Uterus (tissue), 4 donors: ENCODE measurements around the gene OTOGL. TPM values are rescaled to one million over a fixed set of nuclear protein-coding genes. Genes with fewer than 3 reads are reported as not detected.
"Not testable (repeated sequence)": the region's sequence is repeated elsewhere in the genome, so short reads cannot be mapped to it uniquely, and the experiment has no call there.

ENCODE experiments used
- DNase-seq, 2 donors: peaks; one replicate each; pipeline ENCODE4 v3.0.0-alpha.2; 2019 to 2020
- H3K27ac ChIP-seq, 2 donors: fragments of 200-600 bp; sonication (generic); 1 replicate in 1 of 2; 2 replicates in 1 of 2; pipeline ENCODE4 v1.5.1; 2016 to 2018
- H3K27me3 ChIP-seq, 2 donors: fragments of 200-600 bp; sonication (generic); one replicate each; pipeline ENCODE4 v1.5.1; 2018 to 2019; ENCODE audit warnings: control low read depth in 1 of 2
- H3K36me3 ChIP-seq, 2 donors: fragments of 200-600 bp; sonication (generic); one replicate each; pipeline ENCODE4 v1.5.1; 2019; ENCODE audit warnings: control low read depth in 1 of 2
- H3K4me1 ChIP-seq, 2 donors: fragments of 200-600 bp; sonication (generic); one replicate each; pipeline ENCODE4 v1.5.1; 2018 to 2019; ENCODE audit warnings: control low read depth in 1 of 2
- H3K4me3 ChIP-seq, 2 donors: fragments of 200-600 bp; sonication (generic); 1 replicate in 1 of 2; 2 replicates in 1 of 2; pipeline ENCODE4 v1.5.1; 2018 to 2019; ENCODE audit warnings: mild to moderate bottlenecking in 1 of 2
- H3K9me3 ChIP-seq, 2 donors: fragments of 200-600 bp; sonication (generic); one replicate each; pipeline ENCODE4 v1.5.1; 2019; ENCODE audit warnings: control low read depth in 1 of 2
- POLR2A ChIP-seq, 2 donors: fragments of 450-650 bp; IDR thresholded peaks; one replicate each; pipeline ENCODE4 v1.6.1; 2016; ENCODE audit warnings: antibody characterized with exemption in 2 of 2, mild to moderate bottlenecking in 1 of 2, moderate library complexity in 1 of 2
- intact Hi-C: fragments of 100-400 bp; cut with DNase I; formaldehyde crosslinking; loops from one replicate; pipeline ENCODE4 v1.15.1; 2023; ENCODE audit warnings: low total_unique reads
- total RNA-seq, 4 donors: library from RNA; depleted of rRNA in 3 of 4; stranded (reverse); fragments of >200 nt in 3 of 4; gene quantifications; one replicate each; pipeline versions ENCODE4 v1.1.0 to v1.2.4, GENCODE V29; 2014 to 2023
- TF ChIP-seq, protein P1 (sequence below), 4 experiments: fragments of 200-600 bp in 2 of 4; fragments of 450-650 bp in 2 of 4; sonication (generic) in 2 of 4; IDR thresholded peaks; one replicate each; pipeline ENCODE4 v1.5.1; 2016 to 2019; ENCODE audit warnings: antibody characterized with exemption in 4 of 4, mild to moderate bottlenecking in 2 of 4, moderate library complexity in 1 of 4
- donor health status: DM: yes; HTN: yes; CAD: no.

OTOGL gene
- total RNA-seq, 4 donors from 2014 or later, result 0.26 to 1.8 (median 1.2) TPM

DNA sequence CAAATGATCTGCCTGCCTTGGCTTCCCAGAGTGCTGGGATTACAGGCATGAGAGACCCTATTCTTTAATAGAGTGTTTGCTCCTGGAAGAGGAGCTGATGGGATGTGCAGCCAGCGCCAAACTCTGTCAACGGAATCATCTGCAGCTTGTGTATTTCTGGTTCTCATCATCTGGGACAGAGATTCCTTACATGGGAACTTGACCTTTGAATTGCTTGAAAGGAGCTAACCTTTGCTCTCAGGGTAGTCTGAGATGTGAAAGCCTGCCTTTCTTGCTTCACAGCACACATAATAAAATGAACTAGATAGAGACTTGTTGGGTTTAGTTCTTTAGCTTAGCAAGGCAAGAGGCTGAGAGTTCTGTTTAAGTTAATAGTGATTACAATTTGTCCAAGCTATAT, 120.0 kb downstream of the OTOGL start:
- Histone ChIP-seq H3K27me3 (no peaks in the 10 kb centered on the region), H3K9me3 (no peaks in the 10 kb centered on the region)

DNA sequence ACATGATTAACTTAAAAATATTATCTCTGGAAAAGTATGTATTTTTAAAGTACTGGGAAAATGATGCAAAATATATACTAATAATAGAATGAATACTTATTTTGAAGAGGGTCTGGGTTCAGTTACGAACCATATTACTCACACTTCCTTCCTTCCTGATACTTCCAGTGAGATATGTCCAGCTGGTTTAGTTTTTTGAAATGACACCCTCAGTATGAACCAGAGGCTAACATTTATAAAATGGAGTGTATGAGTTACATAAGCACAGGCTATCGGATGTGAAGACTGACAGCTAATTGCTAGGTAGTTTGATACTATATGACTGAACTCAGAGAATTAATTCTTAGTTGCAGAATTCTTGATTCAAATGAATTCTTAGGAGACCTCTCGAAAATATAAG, 122.9 kb downstream of the OTOGL start:
- H3K36me3 ChIP-seq, result no peaks in the 10 kb centered on the region
- H3K4me3 ChIP-seq, result no peak overlapping the region
- no peak for DNase-seq
- H3K9me3 ChIP-seq, result no peaks in the 10 kb centered on the region
- no peak for TF ChIP-seq POLR2A (IDR thresholded peaks at IDR 0.05)
- TF ChIP-seq, protein P1, sequence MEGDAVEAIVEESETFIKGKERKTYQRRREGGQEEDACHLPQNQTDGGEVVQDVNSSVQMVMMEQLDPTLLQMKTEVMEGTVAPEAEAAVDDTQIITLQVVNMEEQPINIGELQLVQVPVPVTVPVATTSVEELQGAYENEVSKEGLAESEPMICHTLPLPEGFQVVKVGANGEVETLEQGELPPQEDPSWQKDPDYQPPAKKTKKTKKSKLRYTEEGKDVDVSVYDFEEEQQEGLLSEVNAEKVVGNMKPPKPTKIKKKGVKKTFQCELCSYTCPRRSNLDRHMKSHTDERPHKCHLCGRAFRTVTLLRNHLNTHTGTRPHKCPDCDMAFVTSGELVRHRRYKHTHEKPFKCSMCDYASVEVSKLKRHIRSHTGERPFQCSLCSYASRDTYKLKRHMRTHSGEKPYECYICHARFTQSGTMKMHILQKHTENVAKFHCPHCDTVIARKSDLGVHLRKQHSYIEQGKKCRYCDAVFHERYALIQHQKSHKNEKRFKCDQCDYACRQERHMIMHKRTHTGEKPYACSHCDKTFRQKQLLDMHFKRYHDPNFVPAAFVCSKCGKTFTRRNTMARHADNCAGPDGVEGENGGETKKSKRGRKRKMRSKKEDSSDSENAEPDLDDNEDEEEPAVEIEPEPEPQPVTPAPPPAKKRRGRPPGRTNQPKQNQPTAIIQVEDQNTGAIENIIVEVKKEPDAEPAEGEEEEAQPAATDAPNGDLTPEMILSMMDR (IDR thresholded peaks at IDR 0.05), result no peak
- no peak overlapping the region for H3K27ac ChIP-seq
- no peaks in the 10 kb centered on the region for H3K27me3 ChIP-seq
- no peaks in the 10 kb centered on the region for H3K4me1 ChIP-seq
- intact Hi-C loops, result no loop called here

More for the DNA sequence above, 120.0 kb downstream of the OTOGL start:
- Histone ChIP-seq H3K4me1 (no peaks in the 10 kb centered on the region), H3K27ac (no peak overlapping the region), H3K4me3 (no peak overlapping the region), H3K36me3 (no peaks in the 10 kb centered on the region)
- DNase-seq, result no peak
- intact Hi-C loops, result no loop called here
- TF ChIP-seq, protein P1 (IDR thresholded peaks at IDR 0.05), result no peak
- TF ChIP-seq POLR2A (IDR thresholded peaks at IDR 0.05), result no peak

DNA sequence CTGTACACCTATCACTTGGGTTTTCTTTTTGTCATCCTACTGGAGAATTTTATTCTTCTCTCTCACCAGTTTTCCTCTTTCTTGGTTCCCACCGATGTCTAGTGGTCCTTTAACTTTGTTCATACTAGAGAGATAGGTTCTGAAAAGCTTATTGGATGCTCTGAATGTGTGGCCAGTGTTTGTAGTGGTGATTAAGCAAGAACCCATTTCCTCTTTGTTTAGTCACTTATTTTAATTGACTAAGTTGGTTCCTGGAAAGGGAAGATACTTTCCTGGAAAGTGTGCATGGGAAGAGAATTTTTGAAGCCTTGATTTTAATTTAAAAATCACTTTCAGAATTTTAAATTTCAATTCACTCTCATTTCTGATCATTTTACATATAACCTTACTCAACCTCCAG, 127.2 kb downstream of the OTOGL start:
- no peaks in the 10 kb centered on the region for H3K27me3 ChIP-seq
- H3K9me3 ChIP-seq, result no peaks in the 10 kb centered on the region
- H3K4me1 ChIP-seq, result no peaks in the 10 kb centered on the region
- TF ChIP-seq, protein P1 (IDR thresholded peaks at IDR 0.05), result no peak
- TF ChIP-seq POLR2A (IDR thresholded peaks at IDR 0.05), result no peak
- H3K36me3 ChIP-seq, result no peaks in the 10 kb centered on the region
- no peak overlapping the region for H3K27ac ChIP-seq
- DNase-seq, result no peak
- intact Hi-C loops, result no loop called here
- no peak overlapping the region for H3K4me3 ChIP-seq

DNA sequence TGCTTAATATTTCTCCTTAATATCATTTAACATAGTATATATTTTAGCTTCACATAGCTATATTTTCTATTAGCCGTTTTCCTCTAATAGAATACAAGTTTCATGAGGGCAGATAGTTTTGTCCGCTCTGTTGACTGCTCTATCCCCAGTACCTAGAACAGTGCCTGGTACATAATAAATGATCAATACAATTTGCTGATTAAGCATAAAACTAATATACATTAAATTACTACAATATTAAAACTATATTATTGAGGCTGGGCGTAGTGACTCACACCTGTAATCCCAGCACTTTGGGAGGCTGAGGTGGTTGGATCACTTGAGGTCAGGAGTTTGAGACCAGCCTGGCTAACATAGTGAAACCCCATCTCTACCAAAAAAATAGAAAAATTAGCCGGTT, 128.6 kb downstream of the OTOGL start:
- intact Hi-C loops, H3K27me3 ChIP-seq, H3K27ac ChIP-seq, DNase-seq, H3K9me3 ChIP-seq, H3K36me3 ChIP-seq, H3K4me3 ChIP-seq, H3K4me1 ChIP-seq: not testable (repeated sequence)

DNA sequence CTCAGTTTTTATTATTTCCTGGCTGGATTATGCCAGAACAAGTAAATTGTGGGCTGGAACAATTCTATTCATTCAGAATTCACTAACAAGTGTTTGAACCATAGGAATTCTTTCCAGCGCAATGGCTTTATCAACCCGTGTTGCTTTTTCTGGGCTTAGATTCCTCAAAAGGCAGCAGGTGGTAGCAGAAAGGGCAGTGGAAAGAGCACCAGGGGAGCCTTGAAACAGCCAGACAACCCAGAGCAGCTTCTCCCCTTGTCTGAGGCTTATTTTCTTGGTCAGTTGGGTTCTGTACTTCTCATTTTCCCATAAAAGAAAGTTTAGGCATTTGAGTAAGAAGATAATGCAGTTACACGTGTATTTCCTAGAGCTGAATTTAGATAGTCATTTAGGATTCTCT, 130.7 kb downstream of the OTOGL start:
- no peak overlapping the region for H3K4me3 ChIP-seq
- no peaks in the 10 kb centered on the region for H3K9me3 ChIP-seq
- no peaks in the 10 kb centered on the region for H3K27me3 ChIP-seq
- H3K36me3 ChIP-seq, result no peaks in the 10 kb centered on the region
- intact Hi-C loops, result no loop called here
- H3K27ac ChIP-seq, result no peak overlapping the region
- H3K4me1 ChIP-seq, result no peaks in the 10 kb centered on the region
- no peak for TF ChIP-seq POLR2A (IDR thresholded peaks at IDR 0.05)
- TF ChIP-seq, protein P1 (IDR thresholded peaks at IDR 0.05), result no peak
- DNase-seq, result no peak

DNA sequence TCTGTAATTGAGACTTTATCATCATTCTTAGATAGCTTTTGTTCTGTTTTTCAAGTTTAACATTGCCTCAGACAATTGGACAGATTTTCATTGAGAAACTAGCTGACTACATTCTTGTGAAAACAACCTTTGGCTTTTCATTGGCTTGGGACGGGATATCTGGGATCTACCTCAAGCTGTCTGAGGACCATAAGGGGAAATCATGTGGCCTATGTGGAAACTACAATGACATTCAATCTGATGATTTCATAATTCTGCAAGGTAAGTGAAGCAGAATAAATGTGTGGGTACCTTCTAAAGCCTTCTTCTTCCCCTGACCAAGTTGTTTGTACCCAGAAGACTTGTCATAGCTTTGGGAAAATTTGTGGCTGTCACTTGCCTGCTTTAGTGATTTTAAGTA, 133.5 kb downstream of the OTOGL start:
- H3K27ac ChIP-seq, result no peak overlapping the region
- no peak for DNase-seq
- H3K36me3 ChIP-seq, result no peaks in the 10 kb centered on the region
- no peaks in the 10 kb centered on the region for H3K9me3 ChIP-seq
- intact Hi-C loops, result no loop called here
- H3K4me1 ChIP-seq, result no peaks in the 10 kb centered on the region
- no peaks in the 10 kb centered on the region for H3K27me3 ChIP-seq
- H3K4me3 ChIP-seq, result no peak overlapping the region
- TF ChIP-seq, protein P1 (IDR thresholded peaks at IDR 0.05), result no peak
- TF ChIP-seq POLR2A (IDR thresholded peaks at IDR 0.05), result no peak
